ENCODE data around the gene UGT3A1.

The UGT3A1 gene

DNA sequence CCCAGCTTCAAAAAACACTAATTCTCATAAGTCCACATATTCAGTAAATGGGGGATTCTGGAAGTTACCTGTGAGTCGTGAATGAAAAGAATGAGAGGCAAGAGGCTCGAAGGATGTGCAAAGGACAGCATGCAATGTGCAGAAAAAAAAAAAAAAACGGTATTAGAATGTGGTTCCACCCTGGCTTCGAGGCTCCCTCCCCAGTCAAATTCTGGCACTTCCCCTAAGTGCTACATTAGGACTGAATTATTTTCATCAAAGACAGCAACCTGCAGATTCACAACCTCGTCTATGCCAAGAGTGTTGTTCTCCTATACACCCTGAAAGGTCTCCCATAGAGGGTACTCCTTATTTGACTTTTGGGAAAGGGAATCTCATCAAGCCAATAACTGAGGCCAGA is 69.3 kb downstream of the UGT3A1 start:
- Histone ChIP-seq H3K4me1 (no peaks in the 10 kb centered on the region), H3K9me3 (peaks cover 0 to 3% (median 0%) of the 10 kb centered on the region in 3 donors), H3K4me3 (no peak overlapping the region), H3K36me3 (no peaks in the 10 kb centered on the region), H3K27ac (no peak overlapping the region), H3K27me3 (peaks cover 0 to 23% of the 10 kb centered on the region in 2 donors)
- intact Hi-C loops (cut with DNase I; ENCODE audit: low total_unique reads): loop anchor here (10.0 kb wide), 1 partner anchor 157 kb away; no protein-coding TSS in a partner anchor
- TF ChIP-seq, protein P1, sequence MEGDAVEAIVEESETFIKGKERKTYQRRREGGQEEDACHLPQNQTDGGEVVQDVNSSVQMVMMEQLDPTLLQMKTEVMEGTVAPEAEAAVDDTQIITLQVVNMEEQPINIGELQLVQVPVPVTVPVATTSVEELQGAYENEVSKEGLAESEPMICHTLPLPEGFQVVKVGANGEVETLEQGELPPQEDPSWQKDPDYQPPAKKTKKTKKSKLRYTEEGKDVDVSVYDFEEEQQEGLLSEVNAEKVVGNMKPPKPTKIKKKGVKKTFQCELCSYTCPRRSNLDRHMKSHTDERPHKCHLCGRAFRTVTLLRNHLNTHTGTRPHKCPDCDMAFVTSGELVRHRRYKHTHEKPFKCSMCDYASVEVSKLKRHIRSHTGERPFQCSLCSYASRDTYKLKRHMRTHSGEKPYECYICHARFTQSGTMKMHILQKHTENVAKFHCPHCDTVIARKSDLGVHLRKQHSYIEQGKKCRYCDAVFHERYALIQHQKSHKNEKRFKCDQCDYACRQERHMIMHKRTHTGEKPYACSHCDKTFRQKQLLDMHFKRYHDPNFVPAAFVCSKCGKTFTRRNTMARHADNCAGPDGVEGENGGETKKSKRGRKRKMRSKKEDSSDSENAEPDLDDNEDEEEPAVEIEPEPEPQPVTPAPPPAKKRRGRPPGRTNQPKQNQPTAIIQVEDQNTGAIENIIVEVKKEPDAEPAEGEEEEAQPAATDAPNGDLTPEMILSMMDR (IDR thresholded peaks at IDR 0.05): no peak
- DNase-seq: no peak

DNA sequence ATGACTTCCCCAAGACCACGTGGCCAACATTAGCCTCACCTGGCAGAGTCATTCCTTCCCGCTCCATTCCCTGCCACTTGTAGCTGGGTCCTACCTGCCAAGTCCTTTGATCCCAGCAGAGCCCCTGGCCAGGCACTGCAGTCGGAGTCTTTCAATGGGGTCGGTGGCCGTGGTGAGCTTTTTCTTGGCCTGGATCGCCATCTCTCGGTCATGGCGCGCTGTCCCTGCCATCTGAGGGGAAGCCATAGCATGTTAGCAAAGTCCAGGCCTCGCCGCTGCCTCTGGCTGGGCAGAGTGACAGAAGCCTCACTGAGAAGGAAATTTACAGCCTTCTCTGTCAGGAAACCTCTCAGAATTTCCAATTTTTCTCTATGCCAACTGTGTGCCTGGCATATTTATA is 70.3 kb downstream of the UGT3A1 start:
- no peak overlapping the region for H3K27ac ChIP-seq
- no peak for DNase-seq
- H3K4me1 ChIP-seq: no peaks in the 10 kb centered on the region
- H3K4me3 ChIP-seq: no peak overlapping the region
- TF ChIP-seq, protein P1 (IDR thresholded peaks at IDR 0.05): no peak
- peaks cover 0 to 3% (median 0%) of the 10 kb centered on the region in 3 donors for H3K9me3 ChIP-seq
- intact Hi-C loops (cut with DNase I; ENCODE audit: low total_unique reads): loop anchor here (10.0 kb wide), 1 partner anchor 156 kb away; no protein-coding TSS in a partner anchor
- H3K36me3 ChIP-seq: no peaks in the 10 kb centered on the region
- H3K27me3 ChIP-seq: peaks cover 0 to 19% of the 10 kb centered on the region in 2 donors

DNA sequence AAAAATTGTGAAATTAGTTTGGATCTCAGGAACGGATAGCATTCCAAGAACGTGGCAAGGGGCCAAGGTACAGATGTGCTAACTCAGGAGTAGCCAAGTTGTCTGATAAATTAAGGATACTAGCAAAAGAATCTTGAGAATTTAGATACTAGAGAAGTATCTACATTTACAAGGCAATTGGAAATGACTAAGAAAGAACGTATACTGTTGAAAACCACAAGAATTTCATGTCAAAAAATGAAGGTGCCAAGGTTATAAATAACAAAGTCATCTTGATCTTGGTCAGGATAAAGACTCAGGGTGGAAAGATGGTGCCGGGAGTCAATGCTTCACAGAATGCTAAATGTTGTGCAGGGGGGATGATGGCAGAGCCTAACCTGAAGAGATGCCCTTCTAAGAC is 72.0 kb downstream of the UGT3A1 start:
- Histone ChIP-seq H3K4me1 (no peaks in the 10 kb centered on the region), H3K27me3 (peaks cover 0 to 10% of the 10 kb centered on the region in 2 donors), H3K4me3 (no peak overlapping the region), H3K9me3 (peaks cover 0 to 3% (median 0%) of the 10 kb centered on the region in 3 donors), H3K36me3 (no peaks in the 10 kb centered on the region), H3K27ac (no peak overlapping the region)
- intact Hi-C loops (cut with DNase I; ENCODE audit: low total_unique reads): no loop called here
- TF ChIP-seq, protein P1 (IDR thresholded peaks at IDR 0.05): no peak
- DNase-seq: no peak

DNA sequence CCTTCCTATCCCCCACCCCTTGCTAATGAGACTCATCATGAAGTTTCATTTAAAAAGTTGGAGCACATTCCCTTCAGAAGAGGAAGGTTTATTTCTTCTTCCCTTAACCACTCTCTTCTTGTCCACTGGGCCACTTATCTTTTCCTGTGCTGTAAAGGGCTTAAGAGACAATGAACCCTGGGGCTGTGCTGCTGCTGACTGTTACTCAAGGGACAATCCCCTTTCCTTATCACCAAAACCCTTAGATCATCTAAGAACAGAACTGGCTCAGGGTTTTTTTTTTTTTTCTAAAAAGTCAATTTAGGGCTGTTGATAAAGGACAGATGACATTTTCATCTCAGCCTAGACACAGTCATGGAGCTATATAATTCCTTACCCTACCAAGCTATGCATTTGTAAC is 82.4 kb downstream of the UGT3A1 start:
- intact Hi-C loops (cut with DNase I; ENCODE audit: low total_unique reads): no loop called here
- Histone ChIP-seq H3K4me3 (no peak overlapping the region), H3K4me1 (no peaks in the 10 kb centered on the region), H3K27ac (no peak overlapping the region), H3K36me3 (no peaks in the 10 kb centered on the region), H3K9me3 (no peaks in the 10 kb centered on the region), H3K27me3 (no peaks in the 10 kb centered on the region)
- TF ChIP-seq, protein P1 (IDR thresholded peaks at IDR 0.05): no peak
- no peak for DNase-seq

DNA sequence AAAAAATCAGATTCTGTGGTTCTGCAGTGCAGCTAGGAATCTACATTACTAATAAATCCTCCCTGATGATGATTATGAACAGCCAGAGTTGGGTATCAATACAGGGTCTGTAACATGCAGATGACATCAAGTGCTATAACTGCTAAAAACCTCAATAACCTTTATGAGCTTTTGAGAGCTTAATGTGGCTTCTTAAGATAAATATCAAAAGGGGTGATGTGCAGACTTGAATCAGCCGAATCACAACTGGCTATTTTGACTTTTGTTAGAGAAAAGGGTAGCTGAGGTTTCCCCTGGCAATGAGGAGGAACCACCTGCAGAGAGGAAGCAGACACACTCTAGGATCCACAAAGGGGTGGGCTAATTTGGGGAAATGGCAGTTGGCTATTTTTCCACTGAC is 83.0 kb downstream of the UGT3A1 start:
- TF ChIP-seq, protein P1 (IDR thresholded peaks at IDR 0.05): no peak
- Histone ChIP-seq H3K4me3 (no peak overlapping the region), H3K27ac (no peak overlapping the region), H3K36me3 (no peaks in the 10 kb centered on the region), H3K27me3 (no peaks in the 10 kb centered on the region), H3K9me3 (no peaks in the 10 kb centered on the region), H3K4me1 (no peaks in the 10 kb centered on the region)
- intact Hi-C loops (cut with DNase I; ENCODE audit: low total_unique reads): no loop called here
- no peak for DNase-seq
